Measurements from ENCODE around the gene CBFA2T3. TPM values are rescaled to one million over a fixed set of nuclear protein-coding genes. Genes with fewer than 3 reads are reported as not detected.

CBFA2T3 gene
- total and polyA plus RNA-seq, 4 donors: 4.7 to 11.8 (median 6.6) TPM

GRCh38 chr16:88902744-88903143, 74.3 kb downstream of the CBFA2T3 start:
- no peaks in the 10 kb centered on the region for H3K9me3 ChIP-seq (ENCODE audit: control insufficient read depth in 4 of 4, insufficient read depth in 3 of 4, low read length in 3 of 4)
- DNase-seq (no peak), ATAC-seq (ENCODE audit: insufficient read depth, low FRiP score) (no peak)
- no peak for TF ChIP-seq CTCF (IDR thresholded peaks at IDR 0.05; ENCODE audit: control extremely low read depth, extremely low read depth)
- no peak overlapping the region for H3K4me3 ChIP-seq
- no peaks in the 10 kb centered on the region for H3K27me3 ChIP-seq (ENCODE audit: control insufficient read depth in 3 of 3, insufficient read depth in 3 of 3, low read length in 2 of 3)
- H3K36me3 ChIP-seq (ENCODE audit: control insufficient read depth in 4 of 4, insufficient read depth in 4 of 4, low read length in 4 of 4): peaks cover 0 to 4% (median 0%) of the 10 kb centered on the region in 4 donors
- H3K27ac ChIP-seq (ENCODE audit: low read depth in 1 of 2, low read length in 1 of 2): no peak overlapping the region
- no peak overlapping the region for H3K9ac ChIP-seq (ENCODE audit: insufficient read depth in 1 of 2, low read length in 2 of 2)
- WGBS, 2 donors: 84 to 89% methylated on average over 16 of the region's 16 CpGs
- peaks cover 0 to 27% (median 6%) of the 10 kb centered on the region in 5 donors for H3K4me1 ChIP-seq (ENCODE audit: control insufficient read depth in 5 of 5, insufficient read depth in 5 of 5, low read length in 5 of 5)

DNA sequence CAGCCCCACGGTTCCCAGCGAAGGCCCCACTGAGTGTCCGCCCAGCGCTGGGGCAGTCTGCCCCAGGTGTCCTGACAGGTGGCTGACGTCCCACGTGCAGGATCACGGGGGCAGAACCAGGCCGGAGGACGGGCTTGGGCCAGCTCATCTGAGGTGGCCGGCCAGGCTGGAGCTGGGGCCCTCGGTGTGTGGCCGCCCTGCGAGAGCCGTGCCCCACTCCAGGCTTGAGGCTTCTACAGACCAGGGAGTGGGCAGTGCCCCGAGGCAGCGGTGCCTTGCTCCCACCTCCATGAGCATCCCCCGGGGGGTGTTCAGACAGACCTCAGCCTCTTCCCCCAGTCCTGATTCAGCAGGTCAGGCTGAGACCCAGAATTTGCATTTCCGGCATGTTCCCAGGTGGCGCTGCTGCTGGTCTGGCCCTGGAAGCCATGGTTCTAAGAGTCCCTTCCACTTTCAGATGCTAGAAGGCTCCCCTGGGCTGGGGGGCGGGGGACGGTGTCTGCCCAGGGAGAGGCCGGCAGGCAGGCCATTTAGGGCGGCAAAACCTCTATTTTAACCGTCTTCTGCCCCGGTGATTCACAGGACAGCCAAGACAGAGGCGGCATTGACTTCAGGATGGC, 75.2 kb downstream of the CBFA2T3 start:
- 86 to 90% methylated on average over 25 to 26 of the region's 26 CpGs for WGBS, 2 donors
- Histone ChIP-seq H3K4me3 (no peak overlapping the region), H3K36me3 (ENCODE audit: control insufficient read depth in 4 of 4, insufficient read depth in 4 of 4, low read length in 4 of 4) (peaks cover 0 to 7% (median 0%) of the 10 kb centered on the region in 4 donors), H3K4me1 (ENCODE audit: control insufficient read depth in 5 of 5, insufficient read depth in 5 of 5, low read length in 5 of 5) (peaks cover 0 to 27% (median 6%) of the 10 kb centered on the region in 5 donors), H3K27me3 (ENCODE audit: control insufficient read depth in 3 of 3, insufficient read depth in 3 of 3, low read length in 2 of 3) (no peaks in the 10 kb centered on the region), H3K9ac (ENCODE audit: insufficient read depth in 1 of 2, low read length in 2 of 2) (no peak overlapping the region), H3K27ac (ENCODE audit: low read depth in 1 of 2, low read length in 1 of 2) (no peak overlapping the region), H3K9me3 (ENCODE audit: control insufficient read depth in 4 of 4, insufficient read depth in 3 of 4, low read length in 3 of 4) (no peaks in the 10 kb centered on the region)
- TF ChIP-seq CTCF (IDR thresholded peaks at IDR 0.05; ENCODE audit: control extremely low read depth, extremely low read depth): no peak
- DNase-seq: no peak
- no peak for ATAC-seq (ENCODE audit: insufficient read depth, low FRiP score)

DNA sequence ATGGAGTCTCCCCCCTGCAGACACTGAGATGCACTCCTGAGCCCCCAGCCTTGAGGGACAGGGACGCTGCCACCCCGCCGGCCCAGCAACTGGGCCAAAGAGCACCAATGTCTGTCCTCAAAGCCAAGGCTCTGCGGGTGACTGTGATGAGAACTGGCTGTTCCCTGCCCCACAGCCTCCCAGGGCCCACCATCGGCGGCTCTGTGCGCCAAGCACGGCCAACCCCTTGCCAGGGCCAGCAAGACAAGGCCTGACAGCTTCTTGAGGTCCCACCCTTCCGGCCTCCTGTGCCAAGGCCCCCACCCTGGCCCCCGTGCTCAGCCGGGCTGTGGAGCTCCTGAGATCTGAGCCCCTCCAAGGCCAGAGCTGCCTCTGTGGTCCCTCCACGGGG, 76.3 kb downstream of the CBFA2T3 start:
- peaks cover 0 to 27% (median 6%) of the 10 kb centered on the region in 5 donors for H3K4me1 ChIP-seq (ENCODE audit: control insufficient read depth in 5 of 5, insufficient read depth in 5 of 5, low read length in 5 of 5)
- DNase-seq: peak; percentile 89 to 92 (median 89)
- no peak for ATAC-seq (ENCODE audit: insufficient read depth, low FRiP score)
- H3K27ac ChIP-seq (ENCODE audit: low read depth in 1 of 2, low read length in 1 of 2): peak overlapping the region in 1 of 2 donors; percentile 73
- H3K27me3 ChIP-seq (ENCODE audit: control insufficient read depth in 3 of 3, insufficient read depth in 3 of 3, low read length in 2 of 3): no peaks in the 10 kb centered on the region
- H3K9me3 ChIP-seq (ENCODE audit: control insufficient read depth in 4 of 4, insufficient read depth in 3 of 4, low read length in 3 of 4): no peaks in the 10 kb centered on the region
- H3K9ac ChIP-seq (ENCODE audit: insufficient read depth in 1 of 2, low read length in 2 of 2): no peak overlapping the region
- H3K36me3 ChIP-seq (ENCODE audit: control insufficient read depth in 4 of 4, insufficient read depth in 4 of 4, low read length in 4 of 4): peaks cover 0 to 12% (median 0%) of the 10 kb centered on the region in 4 donors
- 74 to 83% methylated on average over 12 of the region's 12 CpGs for WGBS, 2 donors
- TF ChIP-seq CTCF (IDR thresholded peaks at IDR 0.05; ENCODE audit: control extremely low read depth, extremely low read depth): no peak
- no peak overlapping the region for H3K4me3 ChIP-seq
